SU-DHL-6 (cell line): ENCODE data around the gene RAB11FIP3.

Source experiments
- EZH2phosphoT487 ChIP-seq: fragments of 200-600 bp; sonication (generic), shearing (Covaris generic); conservative IDR thresholded peaks from 2 replicates; pipeline ENCODE4 v1.6.1; 2018; ENCODE audit warnings: mild to moderate bottlenecking, antibody characterized with exemption, low read length, moderate library complexity, mixed read lengths
- TF ChIP-seq, protein P1 (sequence below): fragments of 200-600 bp; sonication (generic); IDR thresholded peaks from one replicate; pipeline ENCODE4 v1.5.1; 2017; ENCODE audit warnings: antibody characterized with exemption, mild to moderate bottlenecking, low read length, moderate library complexity; ENCODE audit not compliant: insufficient read depth, poor library complexity, severe bottlenecking

DNA sequence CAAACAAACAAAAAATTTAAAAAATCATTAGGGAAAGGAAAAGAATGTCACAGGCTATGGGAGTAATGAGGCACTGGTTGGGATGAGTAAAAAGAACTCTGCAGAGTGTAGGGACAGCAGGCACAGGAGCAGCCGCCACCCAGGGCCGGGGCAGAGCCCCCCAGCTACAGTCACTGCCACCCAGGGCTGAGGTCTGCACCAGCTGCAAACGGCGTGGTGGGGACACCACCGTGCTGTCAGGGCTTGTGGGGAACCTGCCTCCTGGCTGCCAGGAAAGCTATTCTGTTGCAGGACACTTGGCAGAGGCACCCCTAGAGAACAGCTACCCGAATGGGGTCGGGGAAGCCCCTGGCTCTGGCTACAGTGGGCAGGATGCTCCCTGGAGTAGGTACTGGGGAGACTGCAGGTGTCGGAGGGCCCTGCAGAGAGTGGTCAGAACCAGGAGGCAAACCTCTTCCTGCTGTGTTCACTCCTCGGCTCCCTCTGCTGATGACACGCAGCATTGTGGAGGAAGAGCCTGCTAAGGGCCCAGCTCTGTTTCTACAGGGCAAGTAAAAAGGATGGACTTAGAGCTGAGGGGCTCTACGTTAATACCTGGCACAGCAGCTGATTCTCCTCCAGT is 69.8 kb downstream of the RAB11FIP3 start:
- TF ChIP-seq, protein P1, sequence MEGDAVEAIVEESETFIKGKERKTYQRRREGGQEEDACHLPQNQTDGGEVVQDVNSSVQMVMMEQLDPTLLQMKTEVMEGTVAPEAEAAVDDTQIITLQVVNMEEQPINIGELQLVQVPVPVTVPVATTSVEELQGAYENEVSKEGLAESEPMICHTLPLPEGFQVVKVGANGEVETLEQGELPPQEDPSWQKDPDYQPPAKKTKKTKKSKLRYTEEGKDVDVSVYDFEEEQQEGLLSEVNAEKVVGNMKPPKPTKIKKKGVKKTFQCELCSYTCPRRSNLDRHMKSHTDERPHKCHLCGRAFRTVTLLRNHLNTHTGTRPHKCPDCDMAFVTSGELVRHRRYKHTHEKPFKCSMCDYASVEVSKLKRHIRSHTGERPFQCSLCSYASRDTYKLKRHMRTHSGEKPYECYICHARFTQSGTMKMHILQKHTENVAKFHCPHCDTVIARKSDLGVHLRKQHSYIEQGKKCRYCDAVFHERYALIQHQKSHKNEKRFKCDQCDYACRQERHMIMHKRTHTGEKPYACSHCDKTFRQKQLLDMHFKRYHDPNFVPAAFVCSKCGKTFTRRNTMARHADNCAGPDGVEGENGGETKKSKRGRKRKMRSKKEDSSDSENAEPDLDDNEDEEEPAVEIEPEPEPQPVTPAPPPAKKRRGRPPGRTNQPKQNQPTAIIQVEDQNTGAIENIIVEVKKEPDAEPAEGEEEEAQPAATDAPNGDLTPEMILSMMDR, result no peak
- no peak for TF ChIP-seq EZH2phosphoT487
